Progenitor cell of endocrine pancreas (in vitro differentiated cells): ENCODE data around the gene TRA2A. TPM values are rescaled to one million over a fixed set of nuclear protein-coding genes. Genes with fewer than 3 reads are reported as not detected.

ENCODE experiments used
- DNase-seq: peaks from one replicate; pipeline ENCODE4 v3.0.0; 2021; ENCODE audit warnings: low spot score; ENCODE audit not compliant: unreplicated experiment
- H3K27ac Mint-ChIP-seq: 2 replicates; pipeline ENCODE4 v1.8.0; 2021; ENCODE audit warnings: mild to moderate bottlenecking, moderate library complexity, mixed read lengths
- H3K27me3 Mint-ChIP-seq: 2 replicates; pipeline ENCODE4 v1.8.0; 2021; ENCODE audit warnings: mixed read lengths
- H3K36me3 Mint-ChIP-seq: 2 replicates; pipeline ENCODE4 v1.8.0; 2022; ENCODE audit warnings: mixed read lengths; ENCODE audit not compliant: insufficient read depth
- H3K4me1 Mint-ChIP-seq: 2 replicates; pipeline ENCODE4 v1.8.0; 2021; ENCODE audit warnings: low read depth, mixed read lengths
- H3K4me3 Mint-ChIP-seq: 2 replicates; pipeline ENCODE4 v1.8.0; 2021; ENCODE audit warnings: low read depth, mild to moderate bottlenecking, moderate library complexity, mixed read lengths
- H3K9me3 Mint-ChIP-seq: 2 replicates; pipeline ENCODE4 v1.8.0; 2021; ENCODE audit warnings: low read depth, mixed read lengths
- total RNA-seq: library from RNA; stranded (reverse); gene quantifications from 2 replicates; pipeline ENCODE4 v1.2.1, GENCODE V29; 2021
- TF ChIP-seq, protein P1 (sequence below): fragments of 200-600 bp; sonication (generic); IDR thresholded peaks from one replicate; pipeline ENCODE4 v1.5.0; 2021; ENCODE audit warnings: antibody characterized with exemption, mild to moderate bottlenecking; ENCODE audit not compliant: unreplicated experiment

Gene TRA2A
- total RNA-seq, 1 donor from 2014 or later = 216 TPM

DNA sequence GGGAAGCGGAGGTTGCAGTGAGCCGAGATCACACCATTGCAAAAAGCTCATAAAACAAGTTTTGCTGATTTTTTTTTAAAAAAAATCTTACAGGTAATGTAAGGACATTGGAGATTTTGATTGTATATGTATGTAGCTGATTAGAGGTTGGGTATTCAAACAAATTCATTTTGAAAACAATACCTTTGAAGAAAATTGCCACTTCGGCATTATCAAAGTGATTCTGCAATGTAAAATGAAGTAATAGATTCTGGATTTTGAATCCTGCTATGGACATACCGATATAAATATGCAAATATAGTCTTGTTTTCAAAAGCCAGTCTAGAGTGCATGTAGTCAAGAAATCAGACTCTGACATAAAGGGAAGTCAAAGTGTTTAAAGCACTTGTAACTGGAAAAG, 49.1 kb downstream of the TRA2A start:
- DNase-seq = no peak
- Mint-ChIP-seq H3K27ac (no peak overlapping the region), H3K9me3 (no peaks in the 10 kb centered on the region)

DNA sequence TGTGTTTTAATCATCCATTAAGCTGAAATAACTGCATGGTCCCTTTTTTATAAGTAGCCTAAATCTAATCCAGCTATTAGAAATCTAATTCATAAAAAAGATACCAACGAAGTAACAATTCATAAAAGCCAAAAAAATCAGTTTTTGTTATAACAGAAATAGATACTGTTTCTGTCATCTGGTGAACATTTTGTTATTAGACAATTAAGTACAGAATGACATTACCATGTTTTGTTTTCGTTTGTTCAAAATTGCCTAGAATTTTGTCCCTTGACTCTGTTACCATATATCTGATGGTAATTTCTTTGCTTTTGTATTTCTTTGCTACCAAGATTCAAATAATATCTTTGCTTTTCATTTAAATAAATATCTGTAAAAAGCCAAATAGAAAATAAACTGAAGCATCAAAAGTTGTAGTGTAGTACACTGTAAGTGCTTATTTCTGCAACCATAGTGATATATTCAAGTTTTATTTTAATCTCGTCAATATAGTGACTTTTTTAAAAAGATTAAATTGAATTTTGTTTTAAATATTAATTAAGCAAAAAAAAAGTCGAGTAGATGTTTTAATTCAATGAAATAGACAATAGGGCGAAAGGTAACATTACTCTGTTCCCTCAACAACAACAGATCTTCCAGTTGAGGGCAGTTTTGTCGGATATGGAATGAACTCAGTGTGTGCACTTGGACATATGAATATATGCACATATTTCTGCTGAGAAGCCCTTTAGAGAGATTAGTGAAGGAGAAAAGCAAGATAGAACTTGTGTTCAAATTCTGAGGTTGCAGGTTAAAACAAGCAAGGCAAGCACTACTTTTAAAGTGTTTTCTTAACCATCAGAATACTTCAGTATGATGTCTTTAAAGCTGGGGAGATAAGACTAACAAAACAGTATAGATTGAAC, 53.6 kb downstream of the TRA2A start:
- Mint-ChIP-seq H3K4me3 (no peak overlapping the region), H3K27ac (no peak overlapping the region), H3K4me1 (peaks cover 23% of the 10 kb centered on the region), H3K9me3 (no peaks in the 10 kb centered on the region), H3K27me3 (no peaks in the 10 kb centered on the region), H3K36me3 (no peaks in the 10 kb centered on the region)
- TF ChIP-seq, protein P1, sequence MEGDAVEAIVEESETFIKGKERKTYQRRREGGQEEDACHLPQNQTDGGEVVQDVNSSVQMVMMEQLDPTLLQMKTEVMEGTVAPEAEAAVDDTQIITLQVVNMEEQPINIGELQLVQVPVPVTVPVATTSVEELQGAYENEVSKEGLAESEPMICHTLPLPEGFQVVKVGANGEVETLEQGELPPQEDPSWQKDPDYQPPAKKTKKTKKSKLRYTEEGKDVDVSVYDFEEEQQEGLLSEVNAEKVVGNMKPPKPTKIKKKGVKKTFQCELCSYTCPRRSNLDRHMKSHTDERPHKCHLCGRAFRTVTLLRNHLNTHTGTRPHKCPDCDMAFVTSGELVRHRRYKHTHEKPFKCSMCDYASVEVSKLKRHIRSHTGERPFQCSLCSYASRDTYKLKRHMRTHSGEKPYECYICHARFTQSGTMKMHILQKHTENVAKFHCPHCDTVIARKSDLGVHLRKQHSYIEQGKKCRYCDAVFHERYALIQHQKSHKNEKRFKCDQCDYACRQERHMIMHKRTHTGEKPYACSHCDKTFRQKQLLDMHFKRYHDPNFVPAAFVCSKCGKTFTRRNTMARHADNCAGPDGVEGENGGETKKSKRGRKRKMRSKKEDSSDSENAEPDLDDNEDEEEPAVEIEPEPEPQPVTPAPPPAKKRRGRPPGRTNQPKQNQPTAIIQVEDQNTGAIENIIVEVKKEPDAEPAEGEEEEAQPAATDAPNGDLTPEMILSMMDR = no peak
- DNase-seq = no peak

More for the DNA sequence above, 49.1 kb downstream of the TRA2A start:
- TF ChIP-seq, protein P1 = no peak
- Mint-ChIP-seq H3K4me3 (no peak overlapping the region), H3K4me1 (peaks cover 12% of the 10 kb centered on the region), H3K36me3 (no peaks in the 10 kb centered on the region), H3K27me3 (no peaks in the 10 kb centered on the region)

DNA sequence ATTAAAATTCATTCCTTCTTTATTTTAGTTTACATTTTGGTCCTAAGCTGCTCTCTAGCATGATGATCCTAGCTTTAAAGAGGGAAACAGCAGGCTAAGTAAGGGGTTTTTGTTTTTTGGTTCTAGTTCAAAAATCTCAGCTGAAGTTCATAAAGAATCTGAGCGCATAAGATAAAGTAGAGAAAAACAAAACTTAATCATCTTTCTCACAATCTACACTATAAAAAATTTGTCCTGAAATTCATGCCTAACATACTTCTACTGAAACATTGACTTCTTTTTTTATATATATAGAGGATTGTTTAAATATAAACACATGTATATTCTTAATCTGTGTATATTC, 54.7 kb downstream of the TRA2A start:
- no peaks in the 10 kb centered on the region for H3K9me3 Mint-ChIP-seq
- H3K27me3 Mint-ChIP-seq = no peaks in the 10 kb centered on the region
- TF ChIP-seq, protein P1 = no peak
- no peak overlapping the region for H3K4me3 Mint-ChIP-seq
- H3K4me1 Mint-ChIP-seq = peaks cover 29% of the 10 kb centered on the region
- no peak overlapping the region for H3K27ac Mint-ChIP-seq
- H3K36me3 Mint-ChIP-seq = no peaks in the 10 kb centered on the region
- DNase-seq = no peak

DNA sequence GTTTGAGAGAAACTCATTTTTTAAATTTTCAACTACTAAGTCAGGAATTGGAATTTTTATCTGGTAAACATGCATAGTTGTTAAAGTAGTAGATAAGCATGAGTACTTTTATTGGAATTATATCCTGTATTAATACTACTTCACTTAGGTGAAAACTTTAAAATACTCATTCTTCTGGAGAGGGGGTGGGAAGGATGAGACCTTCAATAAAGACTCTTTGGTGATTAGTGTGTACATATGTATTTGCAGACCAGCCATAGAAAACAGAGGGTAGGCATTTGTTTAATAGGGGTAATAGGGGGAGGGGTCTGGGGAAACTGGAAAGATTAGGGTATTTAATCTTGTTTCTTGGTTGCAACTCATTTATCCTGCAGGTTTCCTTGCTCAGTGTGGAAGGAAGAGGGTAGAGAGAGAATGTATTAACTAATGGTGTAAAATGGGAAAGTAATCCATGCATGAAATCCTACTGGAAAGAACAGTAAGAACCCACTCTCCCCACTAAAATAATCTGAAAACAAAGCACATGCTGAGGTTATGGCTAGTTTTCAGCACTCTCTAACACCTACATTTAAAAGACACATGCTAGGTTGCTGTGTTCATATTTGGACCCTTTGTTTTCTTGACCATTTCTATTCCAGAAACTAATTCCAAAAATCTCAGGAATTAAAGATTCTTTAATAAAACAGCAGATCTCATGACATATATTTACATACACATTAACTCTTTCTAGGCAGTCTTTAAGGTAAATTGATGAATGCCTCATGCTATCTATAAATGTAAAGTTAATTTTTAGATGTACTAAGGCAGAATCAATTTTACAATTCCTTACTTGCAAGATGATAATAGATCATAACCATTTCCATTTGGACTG, 55.3 kb downstream of the TRA2A start:
- DNase-seq = no peak
- Mint-ChIP-seq H3K9me3 (no peaks in the 10 kb centered on the region), H3K36me3 (no peaks in the 10 kb centered on the region), H3K4me3 (peak overlapping the region; percentile 25), H3K4me1 (peaks cover 30% of the 10 kb centered on the region), H3K27ac (peak overlapping the region; percentile 83), H3K27me3 (no peaks in the 10 kb centered on the region)
- TF ChIP-seq, protein P1 = no peak

DNA sequence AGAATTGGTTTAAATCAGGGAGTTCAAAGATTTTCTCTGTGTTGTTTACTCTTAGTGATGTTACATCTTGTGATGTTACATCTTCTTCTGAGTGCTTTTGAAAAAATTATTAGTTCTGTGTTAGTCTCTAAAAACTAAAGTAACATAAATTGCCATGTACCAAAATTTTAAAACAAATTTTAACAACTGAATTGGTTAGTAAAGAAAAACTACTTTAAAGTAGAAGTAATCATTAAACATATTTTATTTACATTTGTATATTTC, 56.3 kb downstream of the TRA2A start:
- no peak for DNase-seq
- no peaks in the 10 kb centered on the region for H3K36me3 Mint-ChIP-seq
- H3K4me1 Mint-ChIP-seq = peaks cover 30% of the 10 kb centered on the region
- TF ChIP-seq, protein P1 = no peak
- no peaks in the 10 kb centered on the region for H3K9me3 Mint-ChIP-seq
- H3K27me3 Mint-ChIP-seq = no peaks in the 10 kb centered on the region
- peak overlapping the region; percentile 87 for H3K4me3 Mint-ChIP-seq
- H3K27ac Mint-ChIP-seq = peak overlapping the region; percentile 95
